22Rv1 (cell line): ENCODE measurements around the gene MAP3K7CL.

ENCODE experiments used
- CTCF ChIP-seq: fragments of 450-650 bp; IDR thresholded peaks from 2 replicates; pipeline ENCODE4 v1.5.1; 2017; ENCODE audit warnings: mild to moderate bottlenecking
- ZFX ChIP-seq: fragments of 450-650 bp; IDR thresholded peaks from 2 replicates; pipeline ENCODE4 v1.6.1; 2017; ENCODE audit warnings: antibody characterized with exemption, borderline replicate concordance

- TF ChIP-seq CTCF = no peak
- no peak for TF ChIP-seq ZFX
These were observed 90.9 kb downstream of the MAP3K7CL start for GRCh38 chr21:29221253-29221744.
